Calu3 (cell line): ENCODE results near the gene FES. TPM values are rescaled to one million over a fixed set of nuclear protein-coding genes. Genes with fewer than 3 reads are reported as not detected.

Experiments
- BruUV-seq: library from RNA; stranded (reverse); fragments of 400-500 nt; replicated peaks from 2 replicates; lab custom pipeline; 2021; lab: Mats Ljungman, UMichigan
- CTCF ChIA-PET: fragments of 300-600 bp; sonication (Branson Sonifier 250); formaldehyde crosslinking; loops from one replicate; lab custom pipeline; 2022; ENCODE audit warnings: antibody characterized with exemption; lab: Charles Lee
- DNase-seq: peaks from one replicate; pipeline ENCODE4 v3.0.0; 2022
- H3K27ac Mint-ChIP-seq: one replicate; pipeline ENCODE4 v1.8.0; 2022; ENCODE audit warnings: mixed read lengths; ENCODE audit not compliant: unreplicated experiment
- H3K27me3 Mint-ChIP-seq: one replicate; pipeline ENCODE4 v1.8.0; 2022; ENCODE audit warnings: mixed read lengths; ENCODE audit not compliant: unreplicated experiment
- H3K36me3 Mint-ChIP-seq: one replicate; pipeline ENCODE4 v1.8.0; 2022; ENCODE audit warnings: mild to moderate bottlenecking, moderate library complexity, mixed read lengths; ENCODE audit not compliant: insufficient read depth, unreplicated experiment
- H3K4me1 Mint-ChIP-seq: one replicate; pipeline ENCODE4 v1.8.0; 2022; ENCODE audit warnings: mild to moderate bottlenecking, low read depth, mixed read lengths; ENCODE audit not compliant: unreplicated experiment
- H3K4me3 Mint-ChIP-seq: one replicate; pipeline ENCODE4 v1.8.0; 2022; ENCODE audit warnings: mild to moderate bottlenecking, low read depth, moderate library complexity, mixed read lengths; ENCODE audit not compliant: unreplicated experiment
- H3K9me3 Mint-ChIP-seq: one replicate; pipeline ENCODE4 v1.8.0; 2022; ENCODE audit warnings: low read depth, mixed read lengths; ENCODE audit not compliant: unreplicated experiment
- CTCF ChIP-seq: fragments of 200-600 bp; IDR thresholded peaks from one replicate; pipeline ENCODE4 v1.8.0; 2022; ENCODE audit warnings: antibody characterized with exemption; ENCODE audit not compliant: unreplicated experiment
- intact Hi-C: fragments of 100-400 bp; cut with micrococcal nuclease; formaldehyde crosslinking; loops from one replicate; pipeline ENCODE4 v1.10.0; 2022; ENCODE audit not compliant: unreplicated experiment
- total RNA-seq: library from RNA; stranded (reverse); gene quantifications from 2 replicates; pipeline ENCODE4 v1.2.3, GENCODE V29; 2022

The FES gene
- total RNA-seq, 1 experiment from 2014 or later, result 1.7 TPM

GRCh38 chr15:90901175-90902039 is 17.1 kb downstream of the FES start:
- Mint-ChIP-seq H3K9me3 (no peaks in the 10 kb centered on the region), H3K27me3 (peaks cover 21% of the 10 kb centered on the region), H3K4me1 (peaks cover 10% of the 10 kb centered on the region), H3K36me3 (peaks cover 13% of the 10 kb centered on the region), H3K27ac (peak overlapping the region; percentile 65), H3K4me3 (peak overlapping the region; percentile 91)
- intact Hi-C loops, result no loop called here
- CTCF ChIA-PET, result no interaction called here
- DNase-seq, result no peak
- no TSS peak for BruUV-seq
- no peak for TF ChIP-seq CTCF

GRCh38 chr15:90902040-90902839 is 17.9 kb downstream of the FES start:
- Mint-ChIP-seq H3K27ac (peak overlapping the region; percentile 65), H3K36me3 (peaks cover 13% of the 10 kb centered on the region), H3K4me1 (peaks cover 10% of the 10 kb centered on the region), H3K9me3 (no peaks in the 10 kb centered on the region), H3K4me3 (peak overlapping the region; percentile 91), H3K27me3 (peaks cover 14% of the 10 kb centered on the region)
- CTCF ChIA-PET, result interaction anchor here (0.7 to 2.4 kb wide), 4 partner anchors 29 to 185 kb away, joined by 3 to 17 read pairs (median 6); partner anchors contain the start of genes BLM, HDDC3 and UNC45A
- BruUV-seq, result no TSS peak
- TF ChIP-seq CTCF, result peak; percentile 80
- intact Hi-C loops, result no loop called here
- peak; percentile 85 for DNase-seq

GRCh38 chr15:90902840-90903732 is 18.8 kb downstream of the FES start, which contains the start of gene MAN2A2:
TSS of gene MAN2A2 (plus strand) at chr15:90903302. CDS start at chr15:90904208, 906 bp downstream.
- CTCF ChIA-PET, result interaction anchor here (0.7 to 2.4 kb wide), 4 partner anchors 28 to 186 kb away, joined by 3 to 17 read pairs (median 6); partner anchors contain the start of genes BLM, HDDC3 and UNC45A
- Mint-ChIP-seq H3K36me3 (peaks cover 13% of the 10 kb centered on the region), H3K27ac (peak within 1 kb of the TSS; percentile 71), H3K4me3 (peak within 1 kb of the TSS; percentile 91), H3K27me3 (peaks cover 6% of the 10 kb centered on the region), H3K4me1 (peaks cover 10% of the 10 kb centered on the region), H3K9me3 (no peaks in the 10 kb centered on the region)
- TF ChIP-seq CTCF, result no peak
- intact Hi-C loops, result no loop called here
- DNase-seq, result peak; percentile 59
- BruUV-seq, result no TSS peak
